Liver (tissue), 9 donors: ENCODE measurements around the gene TNXB. TPM values are rescaled to one million over a fixed set of nuclear protein-coding genes. Genes with fewer than 3 reads are reported as not detected.

Experiments used
- DNase-seq: peaks from one replicate; pipeline ENCODE4 v3.0.0-alpha.2; 2017; ENCODE audit warnings: low spot score
- H3K27ac ChIP-seq, 2 donors: one replicate each; pipeline ENCODE4 v1.7.0; 2013; ENCODE audit warnings: inconsistent platforms in 2 of 2, low read length in 2 of 2, control low read depth in 1 of 2, low read depth in 1 of 2, mild to moderate bottlenecking in 1 of 2
- H3K27me3 ChIP-seq, 4 donors: one replicate each; pipeline versions ENCODE4 v1.6.1 to v1.7.0; 2013; ENCODE audit warnings: low read length in 3 of 4, inconsistent platforms in 1 of 4, mild to moderate bottlenecking in 1 of 4, moderate library complexity in 1 of 4; ENCODE audit not compliant: control insufficient read depth in 4 of 4, insufficient read depth in 4 of 4
- H3K36me3 ChIP-seq, 4 donors: one replicate each; pipeline versions ENCODE4 v1.6.1 to v1.7.0; 2013; ENCODE audit warnings: low read length in 3 of 4, mild to moderate bottlenecking in 3 of 4, low read depth in 1 of 4, moderate library complexity in 1 of 4; ENCODE audit not compliant: control insufficient read depth in 4 of 4, insufficient read depth in 3 of 4
- H3K4me1 ChIP-seq, 4 donors: one replicate each; pipeline versions ENCODE4 v1.6.1 to v1.7.0; 2013; ENCODE audit warnings: low read length in 3 of 4, mild to moderate bottlenecking in 3 of 4, moderate library complexity in 1 of 4; ENCODE audit not compliant: control insufficient read depth in 4 of 4, insufficient read depth in 4 of 4
- H3K4me3 ChIP-seq, 3 donors: one replicate each; pipeline versions ENCODE4 v1.6.1 to v1.7.0; 2013; ENCODE audit warnings: low read length in 3 of 3, control low read depth in 1 of 3, low read depth in 1 of 3, mild to moderate bottlenecking in 1 of 3
- H3K9ac ChIP-seq, 2 donors: one replicate each; pipeline ENCODE4 v1.7.0; 2013; ENCODE audit warnings: low read length in 2 of 2, mild to moderate bottlenecking in 2 of 2, moderate library complexity in 2 of 2, control low read depth in 1 of 2, low read depth in 1 of 2
- H3K9me3 ChIP-seq, 4 donors: one replicate each; pipeline versions ENCODE4 v1.6.1 to v1.7.0; 2013; ENCODE audit warnings: low read length in 3 of 4; ENCODE audit not compliant: control insufficient read depth in 4 of 4
- ATF3 ChIP-seq: IDR thresholded peaks from 2 replicates; pipeline ENCODE4 v1.6.1; 2016; ENCODE audit warnings: antibody characterized with exemption
- EGR1 ChIP-seq, 2 donors: IDR thresholded peaks; 2 replicates each; pipeline ENCODE4 v1.6.1; 2016 to 2018; ENCODE audit warnings: antibody characterized with exemption in 2 of 2, low read depth in 2 of 2
- FOXA1 ChIP-seq: IDR thresholded peaks from 2 replicates; pipeline ENCODE4 v1.6.1; 2016; ENCODE audit warnings: antibody characterized with exemption
- FOXA2 ChIP-seq: IDR thresholded peaks from 2 replicates; pipeline ENCODE4 v1.6.1; 2016; ENCODE audit warnings: antibody characterized with exemption
- GABPA ChIP-seq, 2 donors: IDR thresholded peaks in 1 of 2; conservative IDR thresholded peaks in 1 of 2; 2 replicates each; pipeline ENCODE4 v1.6.1; 2016; ENCODE audit warnings: antibody characterized with exemption in 2 of 2, mild to moderate bottlenecking in 1 of 2, moderate library complexity in 1 of 2
- HNF4A ChIP-seq, 2 donors: conservative IDR thresholded peaks; 2 replicates each; pipeline ENCODE4 v1.6.1; 2016; ENCODE audit warnings: antibody characterized with exemption in 2 of 2, mild to moderate bottlenecking in 2 of 2
- HNF4G ChIP-seq: IDR thresholded peaks from 2 replicates; pipeline ENCODE4 v1.6.1; 2016; ENCODE audit warnings: antibody characterized with exemption
- JUND ChIP-seq, 2 donors: IDR thresholded peaks; 2 replicates each; pipeline ENCODE4 v1.6.1; 2016; ENCODE audit warnings: antibody characterized with exemption in 2 of 2
- MAX ChIP-seq: IDR thresholded peaks from 2 replicates; pipeline ENCODE4 v1.6.1; 2016; ENCODE audit warnings: antibody characterized with exemption
- NR2F2 ChIP-seq: IDR thresholded peaks from 2 replicates; pipeline ENCODE4 v1.6.1; 2016; ENCODE audit warnings: antibody characterized with exemption
- RAD21 ChIP-seq, 2 donors: IDR thresholded peaks; 2 replicates each; pipeline ENCODE4 v1.6.1; 2016; ENCODE audit warnings: antibody characterized with exemption in 2 of 2, mild to moderate bottlenecking in 2 of 2
- RXRA ChIP-seq, 2 donors: IDR thresholded peaks; 2 replicates each; pipeline ENCODE4 v1.6.1; 2017 to 2018; ENCODE audit warnings: antibody characterized with exemption in 2 of 2, mild to moderate bottlenecking in 1 of 2
- SP1 ChIP-seq: IDR thresholded peaks from 2 replicates; pipeline ENCODE4 v1.6.1; 2018; ENCODE audit warnings: antibody characterized with exemption, mild to moderate bottlenecking
- TAF1 ChIP-seq: conservative IDR thresholded peaks from 2 replicates; pipeline ENCODE4 v1.6.1; 2016; ENCODE audit warnings: antibody characterized with exemption, mild to moderate bottlenecking
- YY1 ChIP-seq: IDR thresholded peaks from 2 replicates; pipeline ENCODE4 v1.6.1; 2016; ENCODE audit warnings: antibody characterized with exemption, mild to moderate bottlenecking
- WGBS: extraction: QIAGEN DNeasy Blood & Tissue Kit; methylation state at CpG from one replicate; pipeline ENCODE4 v1.1.7; 2013; 5-methylcytosine and 5-hydroxymethylcytosine counted together
- polyA plus RNA-seq, 2 donors: library from polyadenylated mRNA; stranded (reverse) in 1 of 2; unstranded in 1 of 2; fragments of 200-250 nt in 1 of 2; fragments of >200 nt in 1 of 2; fragmentation: Nextera tagmentation in 1 of 2; extraction: Ambion mirVana in 1 of 2; gene quantifications; one replicate each; pipeline versions ENCODE4 v1.2.1 to v1.2.3, GENCODE V29; 2013 to 2015
- total RNA-seq, 2 donors: library from RNA; depleted of rRNA; stranded (reverse); fragments of >200 nt; gene quantifications; one replicate each; pipeline ENCODE4 v1.2.3, GENCODE V29; 2014
- TF ChIP-seq, protein P1 (sequence below): fragments of 150-350 bp; IDR thresholded peaks from 2 replicates; pipeline ENCODE4 v1.5.1; 2017; ENCODE audit warnings: improper control_type of control experiment, low read depth, low read length; ENCODE audit not compliant: missing input control
- TF ChIP-seq, protein P2 (sequence below): IDR thresholded peaks from 2 replicates; pipeline ENCODE4 v1.6.1; 2016; ENCODE audit warnings: antibody characterized with exemption, mild to moderate bottlenecking
- TF ChIP-seq, protein P3 (sequence below): IDR thresholded peaks from 2 replicates; pipeline ENCODE4 v1.6.1; 2016; ENCODE audit warnings: antibody characterized with exemption
- donor health status: healthy.
- donor health status: healthy.
- donor health status: healthy.
- donor health status: healthy.
- donor health status: healthy.

Gene TNXB
- total and polyA plus RNA-seq, 4 donors, result 3.0 to 17.1 (median 5.6) TPM

DNA sequence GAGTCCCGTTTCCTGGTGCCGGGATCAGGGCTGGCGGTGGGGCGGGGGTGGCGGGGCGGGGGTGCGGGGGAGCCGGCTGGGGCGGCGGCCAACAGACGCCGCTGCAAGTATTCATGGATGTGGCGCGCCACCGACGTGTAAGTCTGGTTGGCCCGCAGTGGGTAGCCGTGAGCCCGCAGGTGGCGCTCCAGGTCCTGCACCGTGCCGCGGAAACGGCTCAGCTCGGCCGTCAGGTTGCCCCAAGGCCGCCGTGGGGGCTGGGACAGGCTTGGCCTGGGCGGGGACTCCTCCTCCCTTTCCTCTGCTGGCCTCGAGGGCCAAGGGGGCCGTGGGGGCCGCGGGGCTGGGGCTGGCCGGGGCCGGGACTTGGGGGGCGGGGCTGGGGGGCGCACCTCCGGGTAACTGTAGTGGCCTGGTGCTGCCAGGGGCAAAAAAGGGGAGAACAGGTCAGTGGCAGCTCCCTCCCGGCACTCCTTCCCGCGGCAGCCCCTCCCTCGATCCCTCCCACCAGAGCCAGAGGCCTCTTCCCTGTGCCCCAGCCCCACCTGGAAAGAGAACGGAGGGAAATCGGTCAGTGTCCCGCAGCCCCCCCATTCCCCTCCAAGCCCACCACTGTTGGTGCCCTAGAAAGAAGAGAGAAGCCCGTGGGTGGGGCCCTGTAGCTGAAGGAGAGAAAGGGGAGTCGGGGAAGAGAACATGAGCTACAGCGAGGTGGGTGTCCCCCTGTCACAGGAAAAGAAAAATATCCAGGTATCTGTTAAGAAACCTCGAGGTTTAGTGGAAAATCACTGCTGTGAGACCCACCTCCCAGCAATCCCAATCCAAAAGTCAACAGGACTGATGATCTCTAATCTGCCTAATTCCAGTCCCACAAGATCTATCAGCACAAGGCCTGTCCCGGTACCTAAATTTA lies 21.3 kb downstream of the TNXB start:
- Histone ChIP-seq H3K4me1 (peaks cover 0 to 7% (median 2%) of the 10 kb centered on the region in 4 donors), H3K36me3 (no peaks in the 10 kb centered on the region), H3K4me3 (no peak overlapping the region), H3K27ac (peak overlapping the region in 1 of 2 donors; percentile 12), H3K9me3 (no peaks in the 10 kb centered on the region), H3K27me3 (peaks cover 0 to 3% (median 0%) of the 10 kb centered on the region in 4 donors), H3K9ac (no peak overlapping the region)
- no peak for TF ChIP-seq TAF1
- TF ChIP-seq, protein P1, sequence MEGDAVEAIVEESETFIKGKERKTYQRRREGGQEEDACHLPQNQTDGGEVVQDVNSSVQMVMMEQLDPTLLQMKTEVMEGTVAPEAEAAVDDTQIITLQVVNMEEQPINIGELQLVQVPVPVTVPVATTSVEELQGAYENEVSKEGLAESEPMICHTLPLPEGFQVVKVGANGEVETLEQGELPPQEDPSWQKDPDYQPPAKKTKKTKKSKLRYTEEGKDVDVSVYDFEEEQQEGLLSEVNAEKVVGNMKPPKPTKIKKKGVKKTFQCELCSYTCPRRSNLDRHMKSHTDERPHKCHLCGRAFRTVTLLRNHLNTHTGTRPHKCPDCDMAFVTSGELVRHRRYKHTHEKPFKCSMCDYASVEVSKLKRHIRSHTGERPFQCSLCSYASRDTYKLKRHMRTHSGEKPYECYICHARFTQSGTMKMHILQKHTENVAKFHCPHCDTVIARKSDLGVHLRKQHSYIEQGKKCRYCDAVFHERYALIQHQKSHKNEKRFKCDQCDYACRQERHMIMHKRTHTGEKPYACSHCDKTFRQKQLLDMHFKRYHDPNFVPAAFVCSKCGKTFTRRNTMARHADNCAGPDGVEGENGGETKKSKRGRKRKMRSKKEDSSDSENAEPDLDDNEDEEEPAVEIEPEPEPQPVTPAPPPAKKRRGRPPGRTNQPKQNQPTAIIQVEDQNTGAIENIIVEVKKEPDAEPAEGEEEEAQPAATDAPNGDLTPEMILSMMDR, result peak; percentile 52
- TF ChIP-seq EGR1 (IDR thresholded peaks at IDR 0.05; ENCODE audit: low read depth in 2 of 2), result no peak
- no peak for TF ChIP-seq HNF4G
- peak; percentile 58 to 77 for TF ChIP-seq RAD21 (IDR thresholded peaks at IDR 0.05)
- no peak for TF ChIP-seq ATF3
- TF ChIP-seq FOXA2, result no peak
- 20% methylated on average over 50 of the region's 50 CpGs for WGBS
- DNase-seq, result peak; percentile 79

DNA sequence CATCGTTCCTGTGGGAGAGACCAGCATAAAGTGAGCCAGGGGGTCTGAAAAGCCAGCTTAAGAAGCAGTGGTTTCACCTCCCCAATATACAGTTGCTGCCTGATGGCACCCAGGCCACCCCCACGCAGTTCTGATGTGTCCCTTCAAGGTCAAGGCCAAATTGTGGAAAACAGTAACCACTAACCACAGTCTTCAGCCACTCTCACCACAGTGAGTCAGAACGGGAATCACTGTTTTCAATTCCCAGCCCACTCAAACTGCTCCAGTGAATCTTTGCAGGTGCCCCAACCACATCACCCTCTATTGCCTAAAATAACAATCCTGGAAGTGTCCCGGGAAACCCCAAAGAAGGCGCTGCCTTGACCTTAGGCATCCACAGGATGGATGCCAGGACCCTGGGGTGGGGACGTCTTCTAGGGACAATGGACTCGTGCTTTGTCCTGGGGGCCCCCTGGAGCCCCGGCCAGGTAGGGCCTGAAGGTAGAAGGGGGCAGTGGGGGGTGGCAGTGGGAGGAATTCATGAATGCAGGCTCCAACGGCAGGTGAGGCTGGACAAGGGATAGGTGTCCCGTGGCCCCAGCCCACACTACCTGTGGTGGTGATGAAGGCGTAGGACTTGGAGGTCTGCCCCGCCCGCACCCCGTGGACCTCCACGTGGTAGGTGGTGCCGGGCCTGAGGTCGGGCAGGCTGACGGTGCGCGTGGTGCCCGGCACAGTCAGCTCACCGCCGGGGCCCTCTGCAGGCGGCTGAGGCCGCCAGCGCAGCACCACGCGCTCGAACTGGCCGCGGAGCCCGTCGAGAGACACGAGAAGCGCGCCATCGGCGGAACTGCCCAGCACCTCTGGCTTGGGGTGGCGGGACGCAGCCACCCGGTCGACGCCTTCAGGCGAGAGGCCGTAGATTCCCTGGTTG lies 22.2 kb downstream of the TNXB start:
- 50% methylated on average over 45 of the region's 45 CpGs for WGBS
- no peaks in the 10 kb centered on the region for H3K9me3 ChIP-seq
- H3K27ac ChIP-seq, result no peak overlapping the region
- no peaks in the 10 kb centered on the region for H3K36me3 ChIP-seq
- peaks cover 0 to 3% (median 0%) of the 10 kb centered on the region in 4 donors for H3K27me3 ChIP-seq
- H3K4me1 ChIP-seq, result peaks cover 0 to 5% (median 2%) of the 10 kb centered on the region in 4 donors
- TF ChIP-seq, protein P2, sequence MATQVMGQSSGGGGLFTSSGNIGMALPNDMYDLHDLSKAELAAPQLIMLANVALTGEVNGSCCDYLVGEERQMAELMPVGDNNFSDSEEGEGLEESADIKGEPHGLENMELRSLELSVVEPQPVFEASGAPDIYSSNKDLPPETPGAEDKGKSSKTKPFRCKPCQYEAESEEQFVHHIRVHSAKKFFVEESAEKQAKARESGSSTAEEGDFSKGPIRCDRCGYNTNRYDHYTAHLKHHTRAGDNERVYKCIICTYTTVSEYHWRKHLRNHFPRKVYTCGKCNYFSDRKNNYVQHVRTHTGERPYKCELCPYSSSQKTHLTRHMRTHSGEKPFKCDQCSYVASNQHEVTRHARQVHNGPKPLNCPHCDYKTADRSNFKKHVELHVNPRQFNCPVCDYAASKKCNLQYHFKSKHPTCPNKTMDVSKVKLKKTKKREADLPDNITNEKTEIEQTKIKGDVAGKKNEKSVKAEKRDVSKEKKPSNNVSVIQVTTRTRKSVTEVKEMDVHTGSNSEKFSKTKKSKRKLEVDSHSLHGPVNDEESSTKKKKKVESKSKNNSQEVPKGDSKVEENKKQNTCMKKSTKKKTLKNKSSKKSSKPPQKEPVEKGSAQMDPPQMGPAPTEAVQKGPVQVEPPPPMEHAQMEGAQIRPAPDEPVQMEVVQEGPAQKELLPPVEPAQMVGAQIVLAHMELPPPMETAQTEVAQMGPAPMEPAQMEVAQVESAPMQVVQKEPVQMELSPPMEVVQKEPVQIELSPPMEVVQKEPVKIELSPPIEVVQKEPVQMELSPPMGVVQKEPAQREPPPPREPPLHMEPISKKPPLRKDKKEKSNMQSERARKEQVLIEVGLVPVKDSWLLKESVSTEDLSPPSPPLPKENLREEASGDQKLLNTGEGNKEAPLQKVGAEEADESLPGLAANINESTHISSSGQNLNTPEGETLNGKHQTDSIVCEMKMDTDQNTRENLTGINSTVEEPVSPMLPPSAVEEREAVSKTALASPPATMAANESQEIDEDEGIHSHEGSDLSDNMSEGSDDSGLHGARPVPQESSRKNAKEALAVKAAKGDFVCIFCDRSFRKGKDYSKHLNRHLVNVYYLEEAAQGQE, result no peak
- TF ChIP-seq SP1 (no peak), RXRA (IDR thresholded peaks at IDR 0.05) (no peak), ATF3 (no peak), JUND (IDR thresholded peaks at IDR 0.05) (no peak), HNF4G (no peak), FOXA2 (no peak), TAF1 (no peak), GABPA (IDR thresholded peaks at IDR 0.05 in 1 of 2, conservative IDR thresholded peaks at IDR 0.05 in 1 of 2) (no peak), FOXA1 (no peak), HNF4A (conservative IDR thresholded peaks at IDR 0.05) (no peak), RAD21 (IDR thresholded peaks at IDR 0.05) (no peak), MAX (no peak), YY1 (no peak), NR2F2 (no peak), EGR1 (IDR thresholded peaks at IDR 0.05; ENCODE audit: low read depth in 2 of 2) (no peak)
- TF ChIP-seq, protein P1, result no peak
- TF ChIP-seq, protein P3, sequence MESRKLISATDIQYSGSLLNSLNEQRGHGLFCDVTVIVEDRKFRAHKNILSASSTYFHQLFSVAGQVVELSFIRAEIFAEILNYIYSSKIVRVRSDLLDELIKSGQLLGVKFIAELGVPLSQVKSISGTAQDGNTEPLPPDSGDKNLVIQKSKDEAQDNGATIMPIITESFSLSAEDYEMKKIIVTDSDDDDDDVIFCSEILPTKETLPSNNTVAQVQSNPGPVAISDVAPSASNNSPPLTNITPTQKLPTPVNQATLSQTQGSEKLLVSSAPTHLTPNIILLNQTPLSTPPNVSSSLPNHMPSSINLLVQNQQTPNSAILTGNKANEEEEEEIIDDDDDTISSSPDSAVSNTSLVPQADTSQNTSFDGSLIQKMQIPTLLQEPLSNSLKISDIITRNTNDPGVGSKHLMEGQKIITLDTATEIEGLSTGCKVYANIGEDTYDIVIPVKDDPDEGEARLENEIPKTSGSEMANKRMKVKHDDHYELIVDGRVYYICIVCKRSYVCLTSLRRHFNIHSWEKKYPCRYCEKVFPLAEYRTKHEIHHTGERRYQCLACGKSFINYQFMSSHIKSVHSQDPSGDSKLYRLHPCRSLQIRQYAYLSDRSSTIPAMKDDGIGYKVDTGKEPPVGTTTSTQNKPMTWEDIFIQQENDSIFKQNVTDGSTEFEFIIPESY, result no peak
- DNase-seq, result no peak
- no peak overlapping the region for H3K4me3 ChIP-seq
- H3K9ac ChIP-seq, result peak overlapping the region in 1 of 2 donors; percentile 3
